22Rv1 (cell line): Measurements from ENCODE around the gene FZD10.

ENCODE experiments used
- ZFX ChIP-seq: fragments of 450-650 bp; IDR thresholded peaks from 2 replicates; pipeline ENCODE4 v1.6.1; 2017; ENCODE audit warnings: antibody characterized with exemption, borderline replicate concordance
- TF ChIP-seq, protein P1 (sequence below): fragments of 450-650 bp; IDR thresholded peaks from 2 replicates; pipeline ENCODE4 v1.5.1; 2017; ENCODE audit warnings: mild to moderate bottlenecking

DNA sequence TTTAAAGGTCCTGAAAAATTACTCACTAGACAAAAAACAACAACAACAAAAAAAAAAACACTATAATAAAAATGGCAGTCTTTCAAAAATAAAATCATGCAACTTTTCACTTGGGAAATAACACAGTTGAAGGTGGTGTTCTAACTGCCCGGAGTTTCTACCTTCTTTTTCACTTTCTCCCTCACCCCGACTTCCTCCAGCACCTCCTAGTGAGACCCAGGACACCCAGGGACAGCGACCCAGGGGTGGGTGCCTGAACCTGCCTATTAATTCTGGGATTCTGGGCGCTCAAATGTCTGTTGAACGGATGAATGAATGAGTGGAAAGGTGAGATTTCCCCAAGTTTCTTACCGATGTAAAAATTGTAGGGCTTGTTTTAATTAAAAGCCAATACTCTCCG lies 2.0 kb upstream of the FZD10 start:
- TF ChIP-seq, protein P1, sequence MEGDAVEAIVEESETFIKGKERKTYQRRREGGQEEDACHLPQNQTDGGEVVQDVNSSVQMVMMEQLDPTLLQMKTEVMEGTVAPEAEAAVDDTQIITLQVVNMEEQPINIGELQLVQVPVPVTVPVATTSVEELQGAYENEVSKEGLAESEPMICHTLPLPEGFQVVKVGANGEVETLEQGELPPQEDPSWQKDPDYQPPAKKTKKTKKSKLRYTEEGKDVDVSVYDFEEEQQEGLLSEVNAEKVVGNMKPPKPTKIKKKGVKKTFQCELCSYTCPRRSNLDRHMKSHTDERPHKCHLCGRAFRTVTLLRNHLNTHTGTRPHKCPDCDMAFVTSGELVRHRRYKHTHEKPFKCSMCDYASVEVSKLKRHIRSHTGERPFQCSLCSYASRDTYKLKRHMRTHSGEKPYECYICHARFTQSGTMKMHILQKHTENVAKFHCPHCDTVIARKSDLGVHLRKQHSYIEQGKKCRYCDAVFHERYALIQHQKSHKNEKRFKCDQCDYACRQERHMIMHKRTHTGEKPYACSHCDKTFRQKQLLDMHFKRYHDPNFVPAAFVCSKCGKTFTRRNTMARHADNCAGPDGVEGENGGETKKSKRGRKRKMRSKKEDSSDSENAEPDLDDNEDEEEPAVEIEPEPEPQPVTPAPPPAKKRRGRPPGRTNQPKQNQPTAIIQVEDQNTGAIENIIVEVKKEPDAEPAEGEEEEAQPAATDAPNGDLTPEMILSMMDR, result no peak
- no peak for TF ChIP-seq ZFX
